Measurements from ENCODE around the gene IGF1R. TPM values are rescaled to one million over a fixed set of nuclear protein-coding genes. Genes with fewer than 3 reads are reported as not detected.

The IGF1R gene
- total RNA-seq, 1 experiment from 2014 or later = 16.3 TPM

- Histone ChIP-seq H3K79me2 (ENCODE audit: insufficient read depth, low read length) (no peaks in the 10 kb centered on the region), H3K9ac (ENCODE audit: low read length) (no peak overlapping the region), H3K27ac (ENCODE audit: low read depth, low read length) (no peak overlapping the region), H3K9me2 (ENCODE audit: insufficient read depth) (no peaks in the 10 kb centered on the region), H3K4me3 (replicated peaks in 1 of 2; ENCODE audit: low read depth in 1 of 2, low read length in 2 of 2) (no peak overlapping the region), H3K27me3 (ENCODE audit: insufficient read depth, low read length) (no peaks in the 10 kb centered on the region), H3K36me3 (ENCODE audit: control insufficient read depth in 1 of 2, insufficient read depth in 2 of 2, low read length in 2 of 2) (no peaks in the 10 kb centered on the region), H3K4me1 (ENCODE audit: control insufficient read depth in 1 of 2, insufficient read depth in 2 of 2, low read length in 2 of 2) (no peaks in the 10 kb centered on the region), H3K4me2 (ENCODE audit: low read length) (no peak overlapping the region), H4K20me1 (ENCODE audit: insufficient read depth) (no peaks in the 10 kb centered on the region), H2AFZ (ENCODE audit: low read depth, low read length, poor library complexity, severe bottlenecking) (no peak overlapping the region), H3K9me3 (ENCODE audit: control insufficient read depth in 1 of 2, insufficient read depth in 1 of 2, low read depth in 1 of 2, low read length in 2 of 2) (no peaks in the 10 kb centered on the region)
- ATAC-seq (no peak), DNase-seq (ENCODE audit: low read depth, low spot score) (no peak)
- ChIA-PET POLR2A (no interaction called here), RAD21 (ENCODE audit: low non-redundant PET in 1 of 2, low total read pairs in 2 of 2, uncharacterized antibody in 2 of 2, unreplicated experiment in 2 of 2) (no interaction called here), CTCF (no interaction called here)
- no peak for TF ChIP-seq FOSL1 (IDR thresholded peaks at IDR 0.05; ENCODE audit: low read depth)
- no peak for TF ChIP-seq REST (IDR thresholded peaks at IDR 0.05; ENCODE audit: low read depth)
- no peak for TF ChIP-seq CTCF (IDR thresholded peaks at IDR 0.05 in 2 of 3, conservative IDR thresholded peaks at IDR 0.05 in 1 of 3; ENCODE audit: borderline replicate concordance in 1 of 3, insufficient read depth in 1 of 3, low read depth in 2 of 3, low read length in 2 of 3)
- TF ChIP-seq EZH2phosphoT487 (IDR thresholded peaks at IDR 0.05; ENCODE audit: borderline replicate concordance) = no peak
- intact Hi-C loops (cut with micrococcal nuclease) = no loop called here
- BruUV-seq (replicated peaks) = no TSS peak
Observed at GRCh38 chr15:98997312-98997711, 349.0 kb downstream of the IGF1R start.
